GM12878 (cell line): ENCODE results near the gene C11orf65.

Experiments
- POLR2A ChIP-seq: IDR thresholded peaks from 2 replicates; pipeline ENCODE4 v1.6.1; 2011; ENCODE audit warnings: low read depth, mild to moderate bottlenecking, low read length
- REST ChIP-seq: IDR thresholded peaks from 2 replicates; pipeline ENCODE4 v1.6.1; 2012; ENCODE audit warnings: mild to moderate bottlenecking, low read depth, low read length
- TF ChIP-seq, protein P1 (sequence below), 3 experiments: IDR thresholded peaks in 2 of 3; conservative IDR thresholded peaks in 1 of 3; 2 replicates each; pipeline ENCODE4 v1.5.1; 2011; ENCODE audit warnings: low read depth in 3 of 3, low read length in 3 of 3, mild to moderate bottlenecking in 3 of 3, control low read depth in 2 of 3, moderate library complexity in 2 of 3, inconsistent platforms in 1 of 3, mixed read lengths in 1 of 3; ENCODE audit not compliant: control insufficient read depth in 2 of 3, insufficient read depth in 1 of 3; ENCODE audit errors: extremely low read depth in 1 of 3

DNA sequence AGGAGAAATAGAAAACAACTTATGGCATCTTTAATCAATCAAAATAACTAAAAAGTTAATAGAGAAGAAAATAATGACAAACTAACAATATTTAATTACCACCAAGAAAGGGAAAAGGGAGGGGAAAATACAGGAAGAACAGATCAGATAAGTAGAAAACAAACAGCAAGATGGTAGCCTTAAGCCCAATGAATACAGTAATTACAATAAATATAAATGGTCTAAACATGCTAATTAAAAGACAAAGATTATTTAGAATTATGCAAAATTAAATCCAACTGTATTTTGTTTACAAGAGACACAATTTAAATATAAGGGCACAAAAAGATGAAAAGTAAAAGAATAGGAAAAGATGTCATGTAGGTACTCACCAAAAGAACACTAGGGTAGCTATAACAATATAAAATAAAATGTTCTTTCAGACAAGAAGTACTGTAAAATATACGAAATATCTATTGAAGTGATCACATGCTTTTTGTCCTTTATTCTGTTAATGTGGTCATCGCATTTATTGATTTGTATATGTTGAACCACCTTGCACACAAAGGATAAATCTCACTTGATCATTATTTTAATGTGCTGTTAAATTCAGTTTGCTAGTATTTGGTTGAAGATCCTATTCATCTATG, 14.0 kb downstream of the C11orf65 start:
- TF ChIP-seq POLR2A = no peak
- TF ChIP-seq, protein P1, sequence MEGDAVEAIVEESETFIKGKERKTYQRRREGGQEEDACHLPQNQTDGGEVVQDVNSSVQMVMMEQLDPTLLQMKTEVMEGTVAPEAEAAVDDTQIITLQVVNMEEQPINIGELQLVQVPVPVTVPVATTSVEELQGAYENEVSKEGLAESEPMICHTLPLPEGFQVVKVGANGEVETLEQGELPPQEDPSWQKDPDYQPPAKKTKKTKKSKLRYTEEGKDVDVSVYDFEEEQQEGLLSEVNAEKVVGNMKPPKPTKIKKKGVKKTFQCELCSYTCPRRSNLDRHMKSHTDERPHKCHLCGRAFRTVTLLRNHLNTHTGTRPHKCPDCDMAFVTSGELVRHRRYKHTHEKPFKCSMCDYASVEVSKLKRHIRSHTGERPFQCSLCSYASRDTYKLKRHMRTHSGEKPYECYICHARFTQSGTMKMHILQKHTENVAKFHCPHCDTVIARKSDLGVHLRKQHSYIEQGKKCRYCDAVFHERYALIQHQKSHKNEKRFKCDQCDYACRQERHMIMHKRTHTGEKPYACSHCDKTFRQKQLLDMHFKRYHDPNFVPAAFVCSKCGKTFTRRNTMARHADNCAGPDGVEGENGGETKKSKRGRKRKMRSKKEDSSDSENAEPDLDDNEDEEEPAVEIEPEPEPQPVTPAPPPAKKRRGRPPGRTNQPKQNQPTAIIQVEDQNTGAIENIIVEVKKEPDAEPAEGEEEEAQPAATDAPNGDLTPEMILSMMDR (IDR thresholded peaks at IDR 0.05 in 2 of 3, conservative IDR thresholded peaks at IDR 0.05 in 1 of 3; ENCODE audit: control insufficient read depth in 2 of 3, extremely low read depth in 1 of 3, insufficient read depth in 1 of 3, low read depth in 3 of 3, low read length in 3 of 3) = no peak
- no peak for TF ChIP-seq REST
